Activated naive CD4-positive, alpha-beta T cell treated with anti-CD3 and anti-CD28 coated beads, Interleukin-2, amount 50 U/mL, for 24 hours (primary cell): ENCODE data around the gene MAPK8.

ENCODE experiments used
- H3K27ac Mint-ChIP-seq: one replicate; pipeline ENCODE4 v1.8.0; 2021; ENCODE audit warnings: mild to moderate bottlenecking, mixed read lengths
- H3K27me3 Mint-ChIP-seq: one replicate; pipeline ENCODE4 v1.8.0; 2021; ENCODE audit warnings: mixed read lengths
- H3K36me3 Mint-ChIP-seq: one replicate; pipeline ENCODE4 v1.8.0; 2021; ENCODE audit warnings: mixed read lengths
- H3K4me1 Mint-ChIP-seq: one replicate; pipeline ENCODE4 v1.8.0; 2021; ENCODE audit warnings: mixed read lengths
- H3K4me3 Mint-ChIP-seq: one replicate; pipeline ENCODE4 v1.8.0; 2021; ENCODE audit warnings: mild to moderate bottlenecking, mixed read lengths
- H3K9me3 Mint-ChIP-seq: one replicate; pipeline ENCODE4 v1.8.0; 2021; ENCODE audit warnings: mixed read lengths

The MAPK8 gene

GRCh38 chr10:48378675-48379074 is 72.2 kb downstream of the MAPK8 start:
- Mint-ChIP-seq H3K4me3 (no peak overlapping the region), H3K4me1 (peaks cover 2% of the 10 kb centered on the region), H3K36me3 (peaks cover 22% of the 10 kb centered on the region), H3K27ac (no peak overlapping the region), H3K27me3 (no peaks in the 10 kb centered on the region), H3K9me3 (peaks cover 6% of the 10 kb centered on the region)

- Mint-ChIP-seq H3K4me1 (peaks cover 20% of the 10 kb centered on the region), H3K27ac (no peak overlapping the region), H3K9me3 (no peaks in the 10 kb centered on the region), H3K27me3 (no peaks in the 10 kb centered on the region), H3K36me3 (peaks cover 16% of the 10 kb centered on the region), H3K4me3 (no peak overlapping the region)
Observed at GRCh38 chr10:48381971-48382370, 75.5 kb downstream of the MAPK8 start.

GRCh38 chr10:48382982-48383381 is 76.5 kb downstream of the MAPK8 start:
- Mint-ChIP-seq H3K27me3 (no peaks in the 10 kb centered on the region), H3K4me1 (peaks cover 30% of the 10 kb centered on the region), H3K9me3 (no peaks in the 10 kb centered on the region), H3K27ac (no peak overlapping the region), H3K36me3 (peaks cover 14% of the 10 kb centered on the region), H3K4me3 (no peak overlapping the region)

GRCh38 chr10:48383393-48383792 is 76.9 kb downstream of the MAPK8 start:
- peaks cover 33% of the 10 kb centered on the region for H3K4me1 Mint-ChIP-seq
- H3K27ac Mint-ChIP-seq = no peak overlapping the region
- no peaks in the 10 kb centered on the region for H3K27me3 Mint-ChIP-seq
- peaks cover 10% of the 10 kb centered on the region for H3K36me3 Mint-ChIP-seq
- no peak overlapping the region for H3K4me3 Mint-ChIP-seq
- H3K9me3 Mint-ChIP-seq = no peaks in the 10 kb centered on the region

GRCh38 chr10:48384699-48384982 is 78.2 kb downstream of the MAPK8 start:
- Mint-ChIP-seq H3K9me3 (no peaks in the 10 kb centered on the region), H3K27me3 (no peaks in the 10 kb centered on the region), H3K4me3 (no peak overlapping the region), H3K36me3 (peaks cover 7% of the 10 kb centered on the region), H3K27ac (no peak overlapping the region), H3K4me1 (peaks cover 45% of the 10 kb centered on the region)

- Mint-ChIP-seq H3K27me3 (no peaks in the 10 kb centered on the region), H3K9me3 (no peaks in the 10 kb centered on the region), H3K4me1 (peaks cover 80% of the 10 kb centered on the region), H3K4me3 (peak overlapping the region; percentile 57), H3K27ac (peak overlapping the region; percentile 42), H3K36me3 (no peaks in the 10 kb centered on the region)
Observed at GRCh38 chr10:48389272-48389671, 82.8 kb downstream of the MAPK8 start.

- Mint-ChIP-seq H3K27ac (peak overlapping the region; percentile 42), H3K4me1 (peaks cover 74% of the 10 kb centered on the region), H3K27me3 (no peaks in the 10 kb centered on the region), H3K36me3 (no peaks in the 10 kb centered on the region), H3K4me3 (peak overlapping the region; percentile 57), H3K9me3 (no peaks in the 10 kb centered on the region)
Observed at GRCh38 chr10:48389846-48390557, 83.5 kb downstream of the MAPK8 start.

- peaks cover 71% of the 10 kb centered on the region for H3K4me1 Mint-ChIP-seq
- no peaks in the 10 kb centered on the region for H3K36me3 Mint-ChIP-seq
- H3K9me3 Mint-ChIP-seq = no peaks in the 10 kb centered on the region
- no peak overlapping the region for H3K4me3 Mint-ChIP-seq
- H3K27me3 Mint-ChIP-seq = no peaks in the 10 kb centered on the region
- H3K27ac Mint-ChIP-seq = no peak overlapping the region
Observed at GRCh38 chr10:48390558-48390871, 84.0 kb downstream of the MAPK8 start.

- Mint-ChIP-seq H3K4me3 (no peak overlapping the region), H3K27ac (no peak overlapping the region), H3K9me3 (no peaks in the 10 kb centered on the region), H3K27me3 (no peaks in the 10 kb centered on the region), H3K4me1 (peaks cover 73% of the 10 kb centered on the region), H3K36me3 (no peaks in the 10 kb centered on the region)
Observed at GRCh38 chr10:48390933-48391845, 84.7 kb downstream of the MAPK8 start.

GRCh38 chr10:48391994-48392393 is 85.5 kb downstream of the MAPK8 start:
- Mint-ChIP-seq H3K4me3 (no peak overlapping the region), H3K4me1 (peaks cover 73% of the 10 kb centered on the region), H3K9me3 (no peaks in the 10 kb centered on the region), H3K27me3 (no peaks in the 10 kb centered on the region), H3K36me3 (no peaks in the 10 kb centered on the region), H3K27ac (no peak overlapping the region)

GRCh38 chr10:48398261-48398660 is 91.8 kb downstream of the MAPK8 start:
- Mint-ChIP-seq H3K9me3 (no peaks in the 10 kb centered on the region), H3K27me3 (no peaks in the 10 kb centered on the region), H3K27ac (no peak overlapping the region), H3K4me1 (peaks cover 41% of the 10 kb centered on the region), H3K36me3 (no peaks in the 10 kb centered on the region), H3K4me3 (no peak overlapping the region)

GRCh38 chr10:48399056-48399541 is 92.6 kb downstream of the MAPK8 start:
- Mint-ChIP-seq H3K27me3 (no peaks in the 10 kb centered on the region), H3K4me3 (no peak overlapping the region), H3K9me3 (no peaks in the 10 kb centered on the region), H3K27ac (no peak overlapping the region), H3K36me3 (no peaks in the 10 kb centered on the region), H3K4me1 (peaks cover 34% of the 10 kb centered on the region)

- no peak overlapping the region for H3K27ac Mint-ChIP-seq
- no peaks in the 10 kb centered on the region for H3K27me3 Mint-ChIP-seq
- H3K9me3 Mint-ChIP-seq = no peaks in the 10 kb centered on the region
- peaks cover 2% of the 10 kb centered on the region for H3K36me3 Mint-ChIP-seq
- H3K4me1 Mint-ChIP-seq = peaks cover 34% of the 10 kb centered on the region
- H3K4me3 Mint-ChIP-seq = no peak overlapping the region
Observed at GRCh38 chr10:48399551-48399950, 93.1 kb downstream of the MAPK8 start.

GRCh38 chr10:48400129-48400849 is 93.8 kb downstream of the MAPK8 start:
- Mint-ChIP-seq H3K4me3 (no peak overlapping the region), H3K27ac (peak overlapping the region; percentile 30), H3K9me3 (no peaks in the 10 kb centered on the region), H3K4me1 (peaks cover 34% of the 10 kb centered on the region), H3K36me3 (peaks cover 3% of the 10 kb centered on the region), H3K27me3 (no peaks in the 10 kb centered on the region)

GRCh38 chr10:48400850-48401220 is 94.4 kb downstream of the MAPK8 start:
- Mint-ChIP-seq H3K9me3 (no peaks in the 10 kb centered on the region), H3K4me1 (peaks cover 30% of the 10 kb centered on the region), H3K27me3 (no peaks in the 10 kb centered on the region), H3K4me3 (no peak overlapping the region), H3K27ac (no peak overlapping the region), H3K36me3 (peaks cover 6% of the 10 kb centered on the region)

GRCh38 chr10:48404646-48405045 is 98.2 kb downstream of the MAPK8 start:
- Mint-ChIP-seq H3K9me3 (no peaks in the 10 kb centered on the region), H3K4me3 (no peak overlapping the region), H3K27ac (no peak overlapping the region), H3K36me3 (peaks cover 10% of the 10 kb centered on the region), H3K27me3 (no peaks in the 10 kb centered on the region), H3K4me1 (peaks cover 11% of the 10 kb centered on the region)
